Measurements from ENCODE around the gene AHDC1. TPM values are rescaled to one million over a fixed set of nuclear protein-coding genes. Genes with fewer than 3 reads are reported as not detected.

AHDC1 gene
- total and polyA plus RNA-seq, 9 of the 15 experiments (the other 6 are each of a cell fraction or from before 2014, with no cell fraction given), result 0.21 to 36.4 (median 4.7) TPM

DNA sequence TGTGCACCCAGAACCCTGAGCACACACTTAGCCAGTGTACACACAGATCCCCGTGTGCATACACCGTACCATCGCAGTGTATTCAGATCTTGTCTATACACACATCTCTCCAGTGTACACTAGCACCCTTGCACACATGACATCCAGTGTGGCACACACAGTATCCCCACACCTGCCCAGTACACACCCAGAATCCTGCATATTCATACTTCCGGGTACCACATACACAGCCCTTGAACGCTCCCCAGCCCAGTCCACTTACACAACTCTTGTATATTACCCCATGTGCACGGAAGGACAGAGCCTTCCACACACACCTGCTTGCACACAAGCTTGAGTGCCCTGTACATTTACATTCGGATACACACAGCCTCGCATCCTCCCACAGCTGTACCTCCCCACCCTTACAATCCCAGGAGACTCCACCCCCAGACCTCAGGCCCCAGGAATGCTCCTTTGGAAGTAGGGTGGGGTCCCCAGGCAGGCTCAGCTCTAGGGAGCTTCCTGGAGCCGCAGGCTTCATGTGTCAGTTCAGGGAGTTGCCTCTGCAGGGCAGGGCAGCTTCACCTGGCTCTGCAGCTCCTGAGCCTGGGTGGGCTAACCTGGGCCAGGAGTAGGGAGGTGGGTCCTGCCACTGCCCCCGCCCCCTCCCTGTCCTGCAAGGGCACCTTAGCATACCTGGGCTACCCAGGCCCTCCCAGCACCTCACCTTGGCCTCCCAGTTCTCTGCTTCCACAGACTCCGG, 46.2 kb downstream of the AHDC1 start (continued):
- TF ChIP-seq ARID3B (CRISPR knock-in tag; IDR thresholded peaks at IDR 0.05; ENCODE audit: borderline replicate concordance), result no peak
- TF ChIP-seq MYNN (IDR thresholded peaks at IDR 0.05), result 0 out of 2 replicates have a peak, but pooled peaks have one; percentile 5
- no peak for TF ChIP-seq MYNN (CRISPR knock-in tag; IDR thresholded peaks at IDR 0.05)
- no peak for TF ChIP-seq ZNF311 (CRISPR knock-in tag; IDR thresholded peaks at IDR 0.05)
- TF ChIP-seq LEF1 (IDR thresholded peaks at IDR 0.05), result no peak
- TF ChIP-seq RBM17 (IDR thresholded peaks at IDR 0.05; ENCODE audit: borderline replicate concordance, low read depth, low read length), result no peak
- TF ChIP-seq PCBP1 (IDR thresholded peaks at IDR 0.05; ENCODE audit: low read depth, low read length, poor library complexity, severe bottlenecking), result no peak
- TF ChIP-seq ASH1L (IDR thresholded peaks at IDR 0.05; ENCODE audit: borderline replicate concordance, low read depth, partially characterized antibody), result no peak
- TF ChIP-seq SMAD1 (IDR thresholded peaks at IDR 0.05; ENCODE audit: low read depth, low read length, partially characterized antibody), result no peak
- TF ChIP-seq ZNF668 (CRISPR knock-in tag; IDR thresholded peaks at IDR 0.05), result no peak
- TF ChIP-seq, protein P1, sequence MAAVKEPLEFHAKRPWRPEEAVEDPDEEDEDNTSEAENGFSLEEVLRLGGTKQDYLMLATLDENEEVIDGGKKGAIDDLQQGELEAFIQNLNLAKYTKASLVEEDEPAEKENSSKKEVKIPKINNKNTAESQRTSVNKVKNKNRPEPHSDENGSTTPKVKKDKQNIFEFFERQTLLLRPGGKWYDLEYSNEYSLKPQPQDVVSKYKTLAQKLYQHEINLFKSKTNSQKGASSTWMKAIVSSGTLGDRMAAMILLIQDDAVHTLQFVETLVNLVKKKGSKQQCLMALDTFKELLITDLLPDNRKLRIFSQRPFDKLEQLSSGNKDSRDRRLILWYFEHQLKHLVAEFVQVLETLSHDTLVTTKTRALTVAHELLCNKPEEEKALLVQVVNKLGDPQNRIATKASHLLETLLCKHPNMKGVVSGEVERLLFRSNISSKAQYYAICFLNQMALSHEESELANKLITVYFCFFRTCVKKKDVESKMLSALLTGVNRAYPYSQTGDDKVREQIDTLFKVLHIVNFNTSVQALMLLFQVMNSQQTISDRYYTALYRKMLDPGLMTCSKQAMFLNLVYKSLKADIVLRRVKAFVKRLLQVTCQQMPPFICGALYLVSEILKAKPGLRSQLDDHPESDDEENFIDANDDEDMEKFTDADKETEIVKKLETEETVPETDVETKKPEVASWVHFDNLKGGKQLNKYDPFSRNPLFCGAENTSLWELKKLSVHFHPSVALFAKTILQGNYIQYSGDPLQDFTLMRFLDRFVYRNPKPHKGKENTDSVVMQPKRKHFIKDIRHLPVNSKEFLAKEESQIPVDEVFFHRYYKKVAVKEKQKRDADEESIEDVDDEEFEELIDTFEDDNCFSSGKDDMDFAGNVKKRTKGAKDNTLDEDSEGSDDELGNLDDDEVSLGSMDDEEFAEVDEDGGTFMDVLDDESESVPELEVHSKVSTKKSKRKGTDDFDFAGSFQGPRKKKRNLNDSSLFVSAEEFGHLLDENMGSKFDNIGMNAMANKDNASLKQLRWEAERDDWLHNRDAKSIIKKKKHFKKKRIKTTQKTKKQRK (IDR thresholded peaks at IDR 0.05; ENCODE audit: borderline replicate concordance, low read depth, low read length), result no peak
- peak; percentile 57 for TF ChIP-seq NCOR1 (IDR thresholded peaks at IDR 0.05)
- TF ChIP-seq ZKSCAN8 (CRISPR knock-in tag; IDR thresholded peaks at IDR 0.05), result no peak
- no peak for TF ChIP-seq ZNF239 (CRISPR knock-in tag; IDR thresholded peaks at IDR 0.05)
- no peak for TF ChIP-seq NFIX (CRISPR knock-in tag; IDR thresholded peaks at IDR 0.05; ENCODE audit: low read depth)
- TF ChIP-seq YY1 (IDR thresholded peaks at IDR 0.05; ENCODE audit: borderline replicate concordance in 1 of 3, control insufficient read depth in 1 of 3, extremely low read depth in 1 of 3, insufficient read depth in 3 of 3, insufficient read length in 1 of 3, insufficient replicate concordance in 2 of 3, low read depth in 1 of 3, low read length in 2 of 3), result no peak
- TF ChIP-seq, protein P2, sequence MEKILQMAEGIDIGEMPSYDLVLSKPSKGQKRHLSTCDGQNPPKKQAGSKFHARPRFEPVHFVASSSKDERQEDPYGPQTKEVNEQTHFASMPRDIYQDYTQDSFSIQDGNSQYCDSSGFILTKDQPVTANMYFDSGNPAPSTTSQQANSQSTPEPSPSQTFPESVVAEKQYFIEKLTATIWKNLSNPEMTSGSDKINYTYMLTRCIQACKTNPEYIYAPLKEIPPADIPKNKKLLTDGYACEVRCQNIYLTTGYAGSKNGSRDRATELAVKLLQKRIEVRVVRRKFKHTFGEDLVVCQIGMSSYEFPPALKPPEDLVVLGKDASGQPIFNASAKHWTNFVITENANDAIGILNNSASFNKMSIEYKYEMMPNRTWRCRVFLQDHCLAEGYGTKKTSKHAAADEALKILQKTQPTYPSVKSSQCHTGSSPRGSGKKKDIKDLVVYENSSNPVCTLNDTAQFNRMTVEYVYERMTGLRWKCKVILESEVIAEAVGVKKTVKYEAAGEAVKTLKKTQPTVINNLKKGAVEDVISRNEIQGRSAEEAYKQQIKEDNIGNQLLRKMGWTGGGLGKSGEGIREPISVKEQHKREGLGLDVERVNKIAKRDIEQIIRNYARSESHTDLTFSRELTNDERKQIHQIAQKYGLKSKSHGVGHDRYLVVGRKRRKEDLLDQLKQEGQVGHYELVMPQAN (IDR thresholded peaks at IDR 0.05; ENCODE audit: borderline replicate concordance), result no peak
- TF ChIP-seq EP300 (IDR thresholded peaks at IDR 0.05; ENCODE audit: low read length), result no peak
- 0 out of 4 replicates have a peak, but pooled peaks of 1 of the 2 experiments have one; percentile 10 for TF ChIP-seq NRF1 (conservative IDR thresholded peaks at IDR 0.05 in 1 of 2, IDR thresholded peaks at IDR 0.05 in 1 of 2)

All from K562 (cell line).